ENCODE measurements around the gene SLC15A3.
A peak's percentile ranks its signal among the peaks of the same experiment; 100 is the strongest.

SLC15A3 gene

DNA sequence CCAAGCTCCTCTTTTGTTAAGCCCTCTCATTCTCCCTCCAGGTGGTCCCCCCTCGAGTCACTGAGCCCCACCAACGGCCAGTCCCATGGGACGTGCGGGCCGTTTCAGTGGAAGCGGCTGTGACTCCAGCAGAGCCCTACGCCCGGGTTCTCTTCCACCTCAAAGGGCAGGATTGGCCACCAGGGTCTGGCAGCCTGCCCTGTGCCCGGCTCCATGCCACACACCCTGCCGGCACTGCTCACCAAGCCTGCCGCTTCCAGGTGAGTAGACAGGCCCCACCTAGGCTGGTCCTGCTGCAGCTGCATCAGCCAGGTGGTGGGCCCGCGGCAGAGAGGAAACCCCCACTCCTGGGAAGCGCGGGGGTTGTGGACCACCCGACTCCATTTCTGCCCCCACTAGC is 24.4 kb downstream of the SLC15A3 start:
- no peak for DNase-seq

DNA sequence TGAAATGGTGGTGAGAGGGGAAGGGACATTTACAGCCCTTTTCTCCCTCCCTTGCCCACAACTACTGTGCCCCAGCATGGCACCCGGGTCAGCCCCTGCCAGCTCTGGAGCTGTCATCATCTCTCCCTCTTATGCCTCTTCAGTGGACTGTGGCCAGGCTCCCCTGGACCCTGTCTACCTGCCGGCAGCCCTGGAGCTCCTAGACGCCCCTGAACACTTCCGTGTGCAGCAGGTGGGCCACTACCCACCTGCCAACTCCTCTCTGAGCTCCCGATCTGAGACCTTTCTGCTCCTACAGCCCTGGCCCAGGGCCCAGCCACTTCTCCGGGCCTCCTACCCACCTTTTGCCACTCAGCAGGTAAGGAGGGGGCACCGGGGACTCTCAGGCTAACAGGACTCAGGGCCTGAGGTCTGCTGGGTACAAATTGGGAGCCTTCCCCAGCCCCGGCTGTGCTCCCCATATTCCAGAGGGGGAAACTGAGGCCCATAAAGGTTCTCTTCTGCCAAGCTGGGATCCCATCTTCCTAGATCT is 24.8 kb downstream of the SLC15A3 start:
- no peak for DNase-seq

DNA sequence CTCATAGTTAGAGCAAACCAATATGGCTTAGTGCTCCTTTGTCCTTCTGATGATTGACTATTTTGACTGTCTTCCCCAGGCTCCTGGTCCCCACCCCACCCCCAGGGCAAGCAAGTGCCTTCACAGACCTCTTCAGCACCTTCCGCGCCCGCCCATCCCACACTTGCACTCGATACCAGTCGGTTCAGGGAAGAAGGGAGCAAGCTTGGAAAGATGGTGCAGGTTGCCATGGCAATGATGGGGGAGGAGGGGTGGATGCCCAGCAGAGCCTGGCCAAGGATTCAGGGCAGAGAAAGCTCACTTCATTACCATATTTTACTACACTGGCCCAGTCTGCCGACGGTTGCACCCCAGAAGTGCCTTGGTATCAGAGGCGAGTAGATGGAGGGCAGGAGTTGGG is 25.5 kb downstream of the SLC15A3 start:
- no peak for DNase-seq

DNA sequence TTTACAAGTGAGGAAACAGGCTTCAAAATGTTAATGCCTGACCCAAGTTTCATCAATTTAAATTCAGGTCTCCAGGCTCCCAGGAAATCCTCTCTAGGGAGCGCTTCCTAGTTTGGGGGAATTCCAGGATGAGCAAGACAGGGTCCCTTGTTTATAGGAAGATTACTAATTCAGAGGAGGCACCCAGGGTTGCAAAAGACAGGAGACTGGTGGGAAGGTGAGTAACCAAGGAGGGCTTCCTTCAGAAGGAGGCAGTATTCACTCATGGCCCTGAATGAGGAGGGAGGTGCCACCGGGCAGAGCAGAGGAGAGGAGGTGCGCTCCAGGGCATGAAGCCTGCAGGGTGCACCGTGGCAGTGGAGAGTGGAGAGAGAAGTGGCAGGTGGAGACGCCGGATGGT is 26.1 kb downstream of the SLC15A3 start:
- no peak for DNase-seq

DNA sequence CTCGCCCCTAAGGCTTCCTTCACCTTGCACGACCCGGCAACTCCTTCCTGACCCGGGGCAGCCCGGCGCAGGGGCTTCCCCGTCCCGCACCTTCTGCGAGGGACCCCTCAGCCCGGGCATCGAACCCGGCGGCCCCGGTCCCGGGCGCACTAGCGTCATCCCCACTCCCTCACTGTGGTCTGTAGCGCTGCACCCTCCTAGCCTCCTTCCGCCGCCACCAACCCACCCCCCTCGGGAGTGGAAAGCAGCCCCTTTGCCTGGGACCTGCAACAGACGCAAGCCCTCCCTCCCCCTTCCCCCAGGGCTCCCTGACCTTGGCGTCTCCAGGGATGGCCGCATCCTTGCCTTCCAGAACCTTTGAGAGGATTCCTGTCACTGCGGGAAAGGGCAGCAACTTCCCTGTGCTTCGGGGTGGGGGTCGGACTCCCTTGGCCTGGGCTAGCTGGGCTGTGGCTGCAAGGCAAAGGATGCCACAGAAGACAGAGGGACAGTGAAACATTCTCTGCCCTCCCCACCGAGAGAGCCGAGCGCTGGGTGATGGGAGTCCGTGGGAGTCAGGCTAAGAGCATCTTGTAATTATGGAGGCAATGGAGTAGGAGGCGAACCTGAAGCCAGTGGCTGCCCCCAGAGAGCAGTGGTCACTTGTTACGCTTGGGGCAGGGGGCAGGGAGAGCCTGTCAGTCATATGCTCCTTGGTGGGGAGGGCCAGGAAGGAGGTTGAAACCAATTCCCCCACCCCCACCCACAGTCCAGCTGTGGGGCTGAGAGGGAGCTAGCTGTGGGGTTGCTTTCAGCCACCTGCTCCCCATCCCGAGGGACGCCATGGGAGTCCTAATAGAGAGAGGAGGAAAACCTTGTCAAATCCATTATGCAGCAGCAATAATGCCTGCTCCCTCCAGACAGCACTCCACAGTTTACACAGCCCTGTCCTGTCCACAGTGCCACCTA is 26.8 kb downstream of the SLC15A3 start:
- no peak for DNase-seq

DNA sequence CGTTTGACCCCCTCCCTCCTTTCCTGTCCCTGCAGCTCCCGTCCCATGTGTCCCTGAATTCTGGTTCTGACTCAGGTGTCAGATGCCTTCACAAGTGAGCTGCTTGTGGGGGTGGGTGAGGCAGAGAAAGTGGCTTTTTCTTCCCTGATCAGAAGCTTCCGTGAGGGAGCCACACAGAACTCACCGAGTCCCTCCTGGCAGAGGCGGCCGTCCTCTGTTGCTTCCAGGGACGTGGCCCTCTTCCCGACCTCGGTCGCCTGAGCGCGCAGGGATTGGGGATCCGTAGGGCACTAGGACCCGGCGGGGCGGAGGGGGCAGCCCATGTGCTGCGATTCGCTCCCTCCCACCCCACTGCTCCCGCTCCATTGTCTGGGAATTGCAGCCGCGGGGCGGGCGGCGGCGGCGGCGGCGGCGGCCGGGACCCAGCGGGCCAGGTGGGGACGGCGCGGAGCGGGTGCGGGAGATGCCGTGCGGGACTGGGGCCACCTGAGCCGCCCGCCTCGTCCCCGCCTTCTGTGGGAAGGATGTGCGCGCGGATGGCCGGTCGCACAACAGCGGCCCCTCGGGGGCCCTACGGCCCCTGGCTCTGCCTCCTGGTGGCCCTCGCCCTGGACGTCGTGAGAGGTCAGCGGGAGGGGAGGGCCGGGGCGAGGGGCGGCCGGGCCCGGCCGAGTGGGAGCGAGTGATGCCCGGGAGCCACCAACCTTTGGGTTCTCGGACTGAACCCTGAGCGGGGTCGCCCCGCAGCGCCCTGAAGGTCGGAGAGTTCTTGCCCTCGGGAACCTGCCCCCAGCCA is 27.7 kb downstream of the SLC15A3 start, which contains the start of gene TMEM132A:
TMEM132A (plus strand) TSS at position 351 of the 796 bp plus-strand sequence; CDS start at position 525, 174 bp downstream.
- DNase-seq = no peak

DNA sequence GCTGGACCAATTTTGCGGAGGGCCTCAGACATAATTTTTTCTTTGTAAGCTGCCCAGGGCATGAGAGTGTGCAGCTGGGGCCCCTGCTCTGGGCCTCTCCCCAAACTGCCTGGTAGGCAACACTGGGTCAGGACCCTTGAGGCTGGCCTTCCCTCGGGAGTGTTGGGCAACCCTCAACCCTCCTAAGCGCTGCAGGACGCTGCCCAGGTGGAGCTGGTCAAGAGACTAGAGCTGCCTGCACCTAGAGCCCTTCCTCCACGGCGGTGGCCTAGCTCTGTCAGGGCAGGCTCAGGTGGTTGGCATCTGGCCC is 28.2 kb downstream of the SLC15A3 start:
- no peak for DNase-seq

DNA sequence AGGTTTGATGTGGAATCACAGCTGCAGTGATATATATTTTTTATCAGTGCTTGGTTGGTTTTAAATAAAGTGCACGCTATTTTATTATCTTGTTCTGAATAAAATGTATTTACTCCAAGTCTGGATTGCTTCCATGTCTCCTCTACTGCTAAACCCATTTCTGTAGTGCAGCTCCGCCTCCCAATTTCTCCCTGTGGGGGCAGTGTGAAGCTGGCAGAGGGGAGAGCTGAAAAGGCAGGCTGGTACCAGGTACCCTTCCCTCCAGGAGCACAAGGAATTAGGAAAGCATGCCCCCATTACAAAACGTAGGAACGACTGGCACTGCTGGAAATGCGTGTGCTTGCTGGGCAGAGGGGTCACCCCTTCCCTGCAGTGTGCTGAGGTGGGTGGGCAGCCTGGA is 28.6 kb downstream of the SLC15A3 start:
- DNase-seq = no peak

DNA sequence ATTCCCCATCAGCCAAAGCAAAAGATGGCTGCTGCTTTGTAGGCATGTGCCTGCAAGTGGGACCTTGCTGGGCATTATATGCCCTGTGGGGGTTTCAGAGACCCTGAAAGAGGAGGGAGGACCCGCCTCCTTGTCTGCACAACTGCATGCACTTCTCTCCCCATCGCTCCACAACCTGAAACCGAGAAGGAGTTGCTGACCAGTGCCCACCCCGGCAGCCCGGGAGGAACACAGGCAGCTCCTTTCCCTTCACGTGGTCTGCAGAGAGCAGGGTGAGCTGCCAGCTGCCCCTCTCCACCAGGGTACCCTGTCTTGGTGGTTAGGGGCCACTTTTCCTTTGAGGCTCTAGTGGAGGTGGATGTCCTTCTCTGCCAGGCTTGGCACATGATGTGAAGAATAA is 29.1 kb downstream of the SLC15A3 start:
- no peak for DNase-seq

DNA sequence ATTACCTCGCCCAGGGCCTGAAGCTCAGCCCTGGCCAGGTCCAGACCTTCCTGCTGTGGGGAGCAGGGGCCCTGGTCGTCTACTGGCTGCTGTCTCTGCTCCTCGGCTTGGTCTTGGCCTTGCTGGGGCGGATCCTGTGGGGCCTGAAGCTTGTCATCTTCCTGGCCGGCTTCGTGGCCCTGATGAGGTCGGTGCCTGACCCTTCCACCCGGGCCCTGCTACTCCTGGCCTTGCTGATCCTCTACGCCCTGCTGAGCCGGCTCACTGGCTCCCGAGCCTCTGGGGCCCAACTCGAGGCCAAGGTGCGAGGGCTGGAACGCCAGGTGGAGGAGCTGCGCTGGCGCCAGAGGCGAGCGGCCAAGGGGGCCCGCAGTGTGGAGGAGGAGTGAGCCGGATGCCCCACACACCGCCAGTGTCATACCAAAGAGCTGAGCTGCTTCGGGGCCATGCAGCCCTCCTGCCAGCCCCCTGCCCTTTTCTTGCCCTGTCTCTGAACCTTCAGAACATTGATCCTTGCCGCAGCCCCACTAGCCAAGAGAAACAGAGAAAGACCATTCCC is 30.1 kb downstream of the SLC15A3 start:
- DNase-seq = no peak

DNA sequence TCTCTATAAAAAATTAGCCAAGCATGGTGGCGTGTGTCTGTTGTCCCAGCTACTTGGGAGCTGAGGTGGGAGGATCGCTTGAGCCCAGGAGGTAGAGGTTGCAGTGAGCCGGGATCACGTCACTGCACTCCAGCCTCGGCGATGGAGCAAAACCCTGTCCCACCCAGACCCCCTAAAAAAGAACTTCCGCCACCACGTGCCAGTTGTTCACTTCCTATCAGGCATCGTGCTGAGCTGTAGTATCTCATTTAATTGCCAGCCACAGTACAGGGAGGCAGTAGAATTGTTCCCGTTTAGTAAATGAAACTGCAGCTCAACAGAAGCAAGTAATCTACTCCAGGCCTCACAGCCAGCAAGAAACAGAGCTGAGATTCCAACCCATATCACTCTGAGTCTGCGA is 30.7 kb downstream of the SLC15A3 start:
- no peak for DNase-seq

DNA sequence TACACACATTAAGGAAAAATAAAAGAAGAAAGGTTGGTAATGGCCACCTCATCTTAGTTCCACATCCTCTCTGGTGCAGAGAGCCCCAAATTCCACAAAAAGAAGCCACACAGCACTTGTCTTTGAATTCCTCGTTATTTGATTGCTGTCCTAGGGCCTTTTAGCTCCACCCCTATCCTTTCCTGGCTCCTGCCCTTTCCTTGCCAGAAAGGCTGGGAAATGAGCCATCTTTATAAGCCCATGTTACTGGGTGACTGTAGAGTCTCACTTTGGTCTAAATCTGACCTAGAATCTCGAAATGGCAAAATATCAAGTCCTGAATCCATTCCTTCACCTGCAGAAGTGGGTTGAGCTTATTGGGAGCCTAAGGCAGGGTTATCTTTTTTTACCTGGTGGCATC is 32.0 kb downstream of the SLC15A3 start:
- no peak for DNase-seq

DNA sequence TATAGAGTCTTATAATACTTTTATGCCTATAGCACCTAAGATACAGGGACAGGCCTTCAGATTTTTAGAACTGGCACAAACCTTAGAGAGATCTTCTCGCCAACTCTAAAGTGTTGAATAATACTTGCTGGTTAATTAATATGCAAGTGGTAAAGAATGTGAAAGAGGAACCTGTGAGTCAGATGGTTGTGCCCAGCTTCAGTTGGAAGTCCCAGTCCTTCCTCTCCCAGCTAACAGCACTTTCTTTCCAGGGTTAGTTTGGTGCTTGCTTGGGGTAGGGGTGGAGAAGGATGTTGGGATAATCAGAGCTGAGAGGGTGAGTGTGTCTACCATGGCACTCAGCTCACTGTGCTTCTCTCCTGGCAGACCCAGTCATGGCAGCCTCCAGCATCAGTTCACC is 32.7 kb downstream of the SLC15A3 start:
- no peak for DNase-seq

DNA sequence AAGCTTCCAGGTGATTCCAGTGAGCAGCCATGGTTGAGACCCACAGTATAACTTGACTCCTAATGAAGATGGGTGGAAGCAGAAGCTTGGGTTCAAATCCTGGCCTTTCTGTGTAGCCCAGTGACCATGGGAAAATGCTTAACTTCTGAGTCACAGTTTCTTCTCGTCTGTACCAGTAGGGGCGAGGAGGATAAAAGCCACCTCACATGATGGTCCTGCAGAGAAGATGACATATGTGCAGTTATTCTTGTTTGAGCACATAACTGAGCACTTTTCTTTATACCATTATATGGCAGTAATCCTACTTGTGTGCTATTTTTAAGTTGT is 33.1 kb downstream of the SLC15A3 start:
- DNase-seq = no peak

DNA sequence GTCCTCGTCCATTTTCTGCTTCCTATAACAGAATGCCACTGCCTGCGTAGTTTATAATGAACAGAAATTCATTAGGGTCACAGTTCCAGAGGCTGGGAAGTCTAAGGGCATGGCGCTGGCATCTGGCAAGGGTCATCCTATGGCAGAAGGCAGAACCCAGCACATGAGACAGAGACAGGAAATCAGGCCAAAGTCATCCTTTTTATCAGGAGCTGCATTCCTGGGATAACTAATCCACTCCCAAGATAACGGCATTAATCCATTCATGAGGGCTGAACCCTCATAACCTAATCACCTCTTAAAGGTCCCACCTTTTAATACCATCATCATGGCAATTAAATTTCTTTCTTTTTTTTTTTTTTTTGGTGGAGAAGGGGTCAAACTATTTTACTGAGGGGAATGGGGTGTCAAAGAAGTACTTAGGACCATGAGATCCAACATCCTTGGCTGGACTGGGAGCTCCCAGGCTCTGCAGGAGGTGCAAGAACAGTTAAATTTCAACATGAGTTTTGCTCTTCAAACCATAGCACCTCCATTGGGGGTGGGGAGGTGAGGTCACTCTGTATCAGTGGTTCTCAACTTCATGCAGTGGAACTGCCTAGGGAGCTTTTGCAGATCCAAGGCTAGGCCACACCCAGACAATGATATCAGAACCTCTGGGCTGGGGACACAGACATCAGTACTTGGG is 33.6 kb downstream of the SLC15A3 start:
- DNase-seq = no peak

DNA sequence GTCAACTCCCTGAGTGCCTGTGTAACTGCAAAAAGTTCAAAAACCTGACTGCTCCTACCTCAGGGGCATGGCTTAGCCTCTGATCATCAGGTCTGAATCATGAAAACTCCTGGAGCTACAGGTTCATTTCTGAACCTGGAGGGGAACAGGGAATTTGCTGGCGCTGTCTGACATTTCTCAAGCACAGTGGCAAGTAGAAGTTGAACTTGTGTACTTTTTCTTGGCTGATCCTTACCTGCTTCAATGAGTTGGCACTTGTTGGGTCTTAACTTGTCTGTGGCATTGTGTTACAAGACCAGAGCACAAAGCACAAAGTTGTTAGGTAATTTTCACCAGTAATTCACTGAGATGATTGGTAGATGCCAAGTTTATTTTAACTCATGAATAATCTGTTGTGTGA is 34.7 kb downstream of the SLC15A3 start:
- DNase-seq = no peak

DNA sequence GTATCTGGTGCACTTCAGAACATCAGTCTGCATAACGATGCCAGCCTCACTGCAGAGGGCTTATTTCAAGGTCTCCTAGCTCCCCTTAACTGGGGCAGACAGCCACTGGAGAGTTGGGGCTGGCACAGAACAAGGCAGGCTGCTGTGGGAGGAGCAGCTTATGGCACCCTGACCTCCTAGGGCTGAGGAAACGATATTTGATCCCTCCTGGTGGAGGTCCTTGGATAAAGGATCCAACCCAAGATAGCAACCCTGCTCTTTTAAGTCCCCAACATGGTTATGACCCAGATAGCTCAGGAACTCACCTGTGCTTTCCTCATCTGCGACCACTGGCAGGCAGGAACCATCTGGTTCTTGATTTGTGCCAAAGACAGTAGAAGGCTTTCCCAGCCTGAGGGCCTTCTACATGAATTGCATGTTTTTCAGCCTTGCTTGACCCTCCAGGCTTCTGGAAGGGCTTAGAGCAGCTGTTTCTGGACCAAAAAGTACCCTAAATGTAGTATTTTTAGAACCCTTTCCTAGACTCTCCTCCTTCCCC is 35.2 kb downstream of the SLC15A3 start:
- DNase-seq = no peak

DNA sequence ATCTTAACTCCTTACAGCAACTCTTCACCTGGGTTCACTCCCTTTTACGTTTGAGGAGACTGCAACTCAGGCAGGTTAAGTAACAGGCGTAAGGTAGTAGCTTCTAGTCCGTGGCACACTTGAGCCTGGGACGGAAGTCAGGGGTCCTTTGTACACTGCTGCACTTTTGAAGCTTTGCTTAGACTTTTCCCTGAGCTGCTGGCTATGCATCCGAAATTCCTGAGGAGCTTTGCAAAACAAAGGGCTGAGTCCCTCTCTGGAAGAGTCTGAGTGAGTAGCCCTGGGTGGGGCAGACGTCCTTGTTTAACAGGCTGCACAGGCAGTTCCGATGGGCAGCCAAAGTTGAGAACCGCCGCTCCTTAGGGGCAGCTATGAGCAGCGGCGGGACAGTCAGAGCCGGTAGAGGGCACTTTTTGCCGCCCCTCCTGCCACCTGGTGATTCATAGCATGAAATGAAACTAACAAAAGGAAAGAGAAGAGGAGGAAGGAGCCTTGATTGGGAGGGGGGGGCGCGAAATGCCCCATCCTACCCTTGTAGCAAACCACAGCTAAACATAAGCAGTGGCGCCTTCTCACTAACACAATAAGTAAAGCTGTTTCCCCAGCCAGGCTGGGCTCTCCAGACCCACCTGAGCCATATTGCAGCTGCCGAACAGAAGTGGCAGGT is 36.6 kb downstream of the SLC15A3 start:
- peak; percentile 79 to 82 for DNase-seq

DNA sequence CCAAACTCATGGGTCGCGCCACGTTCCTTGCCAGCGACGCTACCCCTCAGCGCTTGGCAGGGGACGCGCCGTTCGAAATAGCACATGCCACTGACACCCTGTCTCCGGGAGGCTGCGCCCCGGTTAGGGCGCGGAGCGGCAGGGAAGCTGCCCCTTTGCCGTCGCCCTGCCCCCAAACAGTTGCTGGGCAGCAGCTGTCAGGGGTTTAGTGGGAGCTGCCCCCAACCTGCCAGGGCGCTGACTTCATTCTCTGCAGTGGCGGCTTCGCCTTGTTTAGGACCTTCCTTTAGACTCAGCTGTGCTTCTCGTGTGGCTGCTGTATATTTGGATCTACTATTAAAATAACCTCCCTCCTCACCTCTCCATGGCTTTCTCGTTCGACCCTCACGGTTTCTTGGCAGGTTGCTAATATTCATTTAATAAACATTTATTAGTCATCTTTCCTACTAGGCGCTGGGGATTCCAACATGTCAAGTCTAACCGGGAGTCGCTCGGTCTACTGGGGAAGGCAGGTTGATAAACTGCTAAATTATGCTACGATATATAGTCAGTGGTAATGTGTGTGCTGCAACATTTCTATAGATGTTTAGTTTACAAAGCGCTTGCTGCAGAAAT is 37.2 kb downstream of the SLC15A3 start:
- peak in 1 of 2 donors; percentile 41 for DNase-seq

DNA sequence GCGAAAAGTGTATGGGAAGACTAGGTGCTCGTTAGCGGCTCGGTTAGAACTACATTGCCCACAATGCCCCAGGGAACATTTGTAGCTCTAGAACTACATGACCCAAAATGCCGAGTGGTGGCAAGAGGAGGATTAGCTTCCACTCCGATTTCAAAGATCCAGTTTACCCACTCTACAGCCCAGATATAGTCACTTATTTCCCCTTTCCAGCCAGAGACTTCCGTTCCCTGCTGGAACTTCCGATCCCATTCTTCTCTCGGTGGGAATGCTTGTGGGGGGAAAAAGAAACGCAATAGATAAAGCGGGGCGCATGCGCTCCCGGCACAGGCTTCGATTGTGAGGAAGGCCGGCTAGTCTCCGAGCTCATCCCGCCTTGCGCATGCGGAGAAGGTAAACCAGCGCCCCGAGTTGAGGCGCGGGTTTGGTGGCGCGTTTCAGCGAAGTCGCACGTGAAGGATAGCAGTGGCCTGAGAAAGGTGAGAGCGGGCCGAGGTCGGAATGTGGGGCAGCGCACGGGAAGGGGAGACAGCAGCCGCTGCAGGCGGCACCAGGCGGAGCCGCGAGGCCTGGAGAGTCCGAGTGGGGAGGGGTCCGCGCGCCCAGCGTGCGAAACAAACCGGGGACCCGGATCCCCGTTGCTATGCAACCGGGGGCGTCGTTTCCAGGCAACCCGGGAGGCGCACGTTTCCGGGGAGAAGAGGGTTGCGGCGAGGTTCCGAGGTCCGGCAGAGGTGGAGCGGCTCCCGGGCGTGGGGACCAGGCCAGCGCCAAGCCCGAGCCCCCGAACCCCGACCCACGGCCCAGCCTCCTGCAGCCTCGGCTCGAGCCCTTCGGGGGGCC is 38.0 kb downstream of the SLC15A3 start, which contains the start of gene TMEM109:
TMEM109 (plus strand) TSS at position 366 of the 840 bp plus-strand sequence. CDS start 5,536 bp downstream, outside the sequence.
- peak; percentile 89 to 91 for DNase-seq
